Fibroblast of skin of right quadriceps (primary cell): ENCODE measurements around the gene PDIA5.

Source experiments
- DNase-seq: peaks from one replicate; pipeline ENCODE4 v3.0.0-alpha.2; 2013

PDIA5 gene

DNA sequence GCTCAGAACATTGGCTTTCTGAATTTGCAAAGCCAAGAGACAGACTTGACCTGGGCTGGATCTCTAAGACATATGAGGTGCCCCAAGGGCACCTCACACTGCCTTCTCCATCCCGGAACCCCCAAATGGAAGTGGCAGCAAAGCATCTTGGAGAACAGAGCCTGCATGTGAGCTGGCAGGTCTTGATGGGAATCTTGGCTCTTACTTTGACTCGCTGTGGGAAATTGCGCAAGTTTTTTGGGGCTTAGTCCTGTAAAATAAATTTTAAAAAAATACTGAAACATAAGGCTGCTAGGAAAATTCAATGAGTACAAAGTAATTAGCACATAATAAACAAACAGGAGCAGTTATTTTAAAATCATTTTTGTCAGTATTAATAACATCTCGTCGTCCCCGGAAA is 121.2 kb downstream of the PDIA5 start:
- DNase-seq = peak; percentile 17

- no peak for DNase-seq
Measured at GRCh38 chr3:123193448-123194101, 126.8 kb downstream of the PDIA5 start.

- peak; percentile 6 for DNase-seq
Measured at GRCh38 chr3:123194552-123194951, 127.7 kb downstream of the PDIA5 start.

DNA sequence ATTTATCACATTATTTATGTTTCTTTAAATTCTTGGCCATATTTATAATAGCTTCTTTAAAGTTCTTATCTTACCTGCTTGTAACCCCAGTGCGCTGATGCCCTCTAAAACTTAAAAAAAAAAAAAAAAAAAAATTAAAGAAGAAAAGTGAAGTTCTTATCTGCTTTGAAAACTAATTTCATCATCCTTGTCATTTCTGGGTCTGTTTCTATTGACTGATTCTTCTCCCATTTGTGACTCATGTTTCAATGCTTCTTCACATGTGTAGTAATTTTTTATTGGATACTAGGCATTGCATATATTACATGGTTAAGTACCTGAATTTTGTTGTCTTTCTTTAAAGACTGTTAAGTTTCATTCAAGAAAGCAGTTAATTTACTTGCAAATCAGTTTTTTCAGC is 131.5 kb downstream of the PDIA5 start:
- DNase-seq = no peak

DNA sequence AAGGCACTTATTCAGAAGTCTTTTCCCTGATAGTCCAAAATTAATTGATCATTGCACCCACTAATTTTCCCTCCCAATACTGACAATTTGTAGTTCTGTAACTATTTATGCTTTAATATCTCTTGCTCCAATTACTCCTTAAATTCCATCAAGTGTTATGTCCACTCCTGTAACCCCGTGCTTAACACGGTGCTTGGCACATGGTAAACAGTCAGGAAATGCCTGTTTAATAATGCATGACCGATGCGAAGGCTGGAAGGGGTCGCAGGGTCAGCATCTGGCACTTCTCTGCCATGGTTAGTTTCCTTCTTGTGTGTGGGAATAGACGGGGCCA is 134.4 kb downstream of the PDIA5 start:
- DNase-seq = no peak

GRCh38 chr3:123201557-123202427 is 135.0 kb downstream of the PDIA5 start, which contains the start of gene SEC22A:
SEC22A (plus strand) TSS chr3:123201943; CDS start chr3:123209218, 7,275 bp downstream.
- DNase-seq = peak; percentile 92

DNA sequence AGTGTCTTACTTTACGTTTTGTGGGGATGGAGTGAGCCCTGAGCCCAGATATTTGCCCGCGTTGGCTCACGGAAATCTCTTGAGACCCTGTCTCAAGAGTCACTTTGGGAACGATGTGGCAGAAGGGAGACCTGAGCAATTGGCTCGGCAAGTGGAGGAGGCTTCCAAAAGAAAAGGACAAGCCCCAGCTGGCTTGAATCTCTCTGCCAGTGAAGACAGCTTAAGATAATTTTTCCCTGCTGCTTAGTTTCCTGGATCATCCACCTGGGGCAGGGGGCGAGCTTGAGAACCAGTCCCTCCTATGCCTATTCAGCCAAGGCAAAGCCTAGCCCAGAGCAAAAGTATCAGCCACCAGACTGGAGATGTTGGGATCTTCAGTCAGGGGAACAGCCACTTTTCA is 135.6 kb downstream of the PDIA5 start:
- peak; percentile 3 for DNase-seq
